HUDEP-2 (cell line): ENCODE measurements around the gene DPEP1.
"Not testable (repeated sequence)": the region's sequence is repeated elsewhere in the genome, so short reads cannot be mapped to it uniquely, and the experiment has no call there.

Experiments used
- DNase-seq, 76 experiments: peaks; one replicate each; lab custom pipeline; 2025; ENCODE audit not compliant: unreplicated experiment in 76 of 76; lab: John Stamatoyannopoulos, UW

The DPEP1 gene

GRCh38 chr16:89615596-89616090, 2.2 kb downstream of the DPEP1 start:
- peak in 19 of 76 experiments; percentile 4 to 32 (median 14) for DNase-seq

- no peak for DNase-seq
Measured at GRCh38 chr16:89616623-89617022, 3.2 kb downstream of the DPEP1 start.

GRCh38 chr16:89617036-89617435, 3.6 kb downstream of the DPEP1 start:
- no peak for DNase-seq

GRCh38 chr16:89618109-89618998, 4.9 kb downstream of the DPEP1 start:
- no peak for DNase-seq

GRCh38 chr16:89619840-89620239, 6.4 kb downstream of the DPEP1 start:
- no peak for DNase-seq

GRCh38 chr16:89620406-89620841, 7.0 kb downstream of the DPEP1 start:
- no peak for DNase-seq

- DNase-seq, result no peak
Measured at GRCh38 chr16:89621136-89621697, 7.8 kb downstream of the DPEP1 start.

GRCh38 chr16:89621698-89622409, 8.4 kb downstream of the DPEP1 start:
- DNase-seq, result no peak

- DNase-seq, result no peak
Measured at GRCh38 chr16:89623511-89624261, 10.2 kb downstream of the DPEP1 start.

- DNase-seq, result no peak
Measured at GRCh38 chr16:89624777-89625761, 11.6 kb downstream of the DPEP1 start.

GRCh38 chr16:89629827-89630610, 16.6 kb downstream of the DPEP1 start:
- DNase-seq, result no peak

GRCh38 chr16:89633064-89633631, 19.7 kb downstream of the DPEP1 start:
- DNase-seq, result no peak

- not testable (repeated sequence) for DNase-seq
Measured at GRCh38 chr16:89634463-89635385, 21.3 kb downstream of the DPEP1 start.

GRCh38 chr16:89636663-89637062, 23.2 kb downstream of the DPEP1 start:
- DNase-seq, result no peak

GRCh38 chr16:89637379-89637778, 23.9 kb downstream of the DPEP1 start:
- DNase-seq, result no peak

- DNase-seq, result no peak
Measured at GRCh38 chr16:89638455-89638854, 25.0 kb downstream of the DPEP1 start.

GRCh38 chr16:89639385-89639784, 25.9 kb downstream of the DPEP1 start:
- DNase-seq, result no peak
